Measurements from ENCODE around the gene BCAR1. TPM values are rescaled to one million over a fixed set of nuclear protein-coding genes. Genes with fewer than 3 reads are reported as not detected.

Gene BCAR1
- total and polyA plus RNA-seq, 2 of the 13 experiments (the other 11 are each of a cell fraction or from before 2014, with no cell fraction given): 48.1 to 51.7 TPM

DNA sequence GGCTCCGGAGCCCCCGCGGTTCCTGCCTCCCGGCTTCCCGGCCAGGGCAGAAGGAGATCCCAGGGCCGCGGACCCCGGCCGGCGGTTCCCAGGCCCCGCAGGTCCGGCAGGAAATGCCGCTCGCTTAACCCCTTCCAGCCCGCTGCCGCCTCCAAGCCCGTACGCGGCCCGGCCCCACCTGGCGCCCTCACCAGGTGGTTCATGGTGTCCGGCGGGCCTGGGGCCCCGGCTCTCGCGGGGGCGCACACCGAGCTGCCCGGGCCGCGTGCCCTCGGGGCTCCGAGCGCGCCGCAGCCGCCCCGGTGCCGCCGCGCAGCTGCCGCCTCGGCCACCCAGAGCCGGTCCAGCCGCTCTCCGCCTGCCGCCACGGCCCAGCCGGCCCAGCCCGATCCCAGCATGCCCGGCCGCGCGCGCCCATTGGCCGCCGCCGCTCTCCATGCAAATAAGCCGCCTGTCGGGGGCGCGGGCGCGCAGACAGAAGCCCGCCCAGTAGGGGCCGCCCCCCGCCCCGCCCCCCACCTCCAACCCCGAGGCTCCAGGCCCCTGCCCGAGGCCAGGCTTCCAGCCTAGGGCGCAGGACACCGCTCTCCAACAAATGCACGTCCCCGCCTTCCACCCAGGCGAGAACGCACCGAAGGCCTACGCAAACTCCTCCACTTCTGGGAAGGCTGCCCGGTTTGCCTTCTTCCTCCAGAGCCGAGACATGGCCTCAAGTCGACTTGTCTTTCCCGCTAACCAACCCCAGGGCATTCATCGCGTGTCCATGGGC, at the start of gene BCAR1 (continued):
- TF ChIP-seq ZBTB8A (CRISPR knock-in tag; IDR thresholded peaks at IDR 0.05; ENCODE audit: borderline replicate concordance, low read depth) (no peak), HES4 (CRISPR knock-in tag; IDR thresholded peaks at IDR 0.05; ENCODE audit: borderline replicate concordance) (peak; percentile 16; the same call in 1 of the 2 replicates), SKI (IDR thresholded peaks at IDR 0.05; ENCODE audit: partially characterized antibody) (peak; percentile 62), ZNF7 (CRISPR knock-in tag; IDR thresholded peaks at IDR 0.05) (no peak), NRL (CRISPR knock-in tag; IDR thresholded peaks at IDR 0.05; ENCODE audit: borderline replicate concordance) (no peak), HDAC2 (CRISPR knock-in tag; IDR thresholded peaks at IDR 0.05) (peak; percentile 61; the same call in 1 of the 2 replicates), RBFOX2 (IDR thresholded peaks at IDR 0.05; ENCODE audit: low read depth, low read length) (peak; percentile 85), THAP11 (CRISPR knock-in tag; IDR thresholded peaks at IDR 0.05) (0 out of 2 replicates have a peak, but pooled peaks have one; percentile 6), ETV6 (CRISPR knock-in tag; conservative IDR thresholded peaks at IDR 0.05) (no peak), GZF1 (CRISPR knock-in tag; IDR thresholded peaks at IDR 0.05) (no peak), RAD21 (CRISPR knock-in tag; IDR thresholded peaks at IDR 0.05) (peak; percentile 80), KMT2B (CRISPR knock-in tag; IDR thresholded peaks at IDR 0.05) (no peak), SAFB2 (CRISPR knock-in tag; IDR thresholded peaks at IDR 0.05; ENCODE audit: borderline replicate concordance, low read depth) (peak; percentile 4; the same call in 1 of the 2 replicates)
- TF ChIP-seq, protein P1, sequence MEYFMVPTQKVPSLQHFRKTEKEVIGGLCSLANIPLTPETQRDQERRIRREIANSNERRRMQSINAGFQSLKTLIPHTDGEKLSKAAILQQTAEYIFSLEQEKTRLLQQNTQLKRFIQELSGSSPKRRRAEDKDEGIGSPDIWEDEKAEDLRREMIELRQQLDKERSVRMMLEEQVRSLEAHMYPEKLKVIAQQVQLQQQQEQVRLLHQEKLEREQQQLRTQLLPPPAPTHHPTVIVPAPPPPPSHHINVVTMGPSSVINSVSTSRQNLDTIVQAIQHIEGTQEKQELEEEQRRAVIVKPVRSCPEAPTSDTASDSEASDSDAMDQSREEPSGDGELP (IDR thresholded peaks at IDR 0.05; ENCODE audit: borderline replicate concordance, low read depth): peak; percentile 5; the same call in 1 of the 2 replicates
- TF ChIP-seq, protein P2, sequence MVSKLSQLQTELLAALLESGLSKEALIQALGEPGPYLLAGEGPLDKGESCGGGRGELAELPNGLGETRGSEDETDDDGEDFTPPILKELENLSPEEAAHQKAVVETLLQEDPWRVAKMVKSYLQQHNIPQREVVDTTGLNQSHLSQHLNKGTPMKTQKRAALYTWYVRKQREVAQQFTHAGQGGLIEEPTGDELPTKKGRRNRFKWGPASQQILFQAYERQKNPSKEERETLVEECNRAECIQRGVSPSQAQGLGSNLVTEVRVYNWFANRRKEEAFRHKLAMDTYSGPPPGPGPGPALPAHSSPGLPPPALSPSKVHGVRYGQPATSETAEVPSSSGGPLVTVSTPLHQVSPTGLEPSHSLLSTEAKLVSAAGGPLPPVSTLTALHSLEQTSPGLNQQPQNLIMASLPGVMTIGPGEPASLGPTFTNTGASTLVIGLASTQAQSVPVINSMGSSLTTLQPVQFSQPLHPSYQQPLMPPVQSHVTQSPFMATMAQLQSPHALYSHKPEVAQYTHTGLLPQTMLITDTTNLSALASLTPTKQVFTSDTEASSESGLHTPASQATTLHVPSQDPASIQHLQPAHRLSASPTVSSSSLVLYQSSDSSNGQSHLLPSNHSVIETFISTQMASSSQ (IDR thresholded peaks at IDR 0.05; ENCODE audit: low read depth): no peak
- TF ChIP-seq, protein P2 (CRISPR knock-in tag; IDR thresholded peaks at IDR 0.05; ENCODE audit: borderline replicate concordance): 0 out of 2 replicates have a peak, but pooled peaks have one; percentile 50
- TF ChIP-seq, protein P3, sequence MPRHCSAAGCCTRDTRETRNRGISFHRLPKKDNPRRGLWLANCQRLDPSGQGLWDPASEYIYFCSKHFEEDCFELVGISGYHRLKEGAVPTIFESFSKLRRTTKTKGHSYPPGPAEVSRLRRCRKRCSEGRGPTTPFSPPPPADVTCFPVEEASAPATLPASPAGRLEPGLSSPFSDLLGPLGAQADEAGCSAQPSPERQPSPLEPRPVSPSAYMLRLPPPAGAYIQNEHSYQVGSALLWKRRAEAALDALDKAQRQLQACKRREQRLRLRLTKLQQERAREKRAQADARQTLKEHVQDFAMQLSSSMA (CRISPR knock-in tag; IDR thresholded peaks at IDR 0.05): 0 out of 2 replicates have a peak, but pooled peaks have one; percentile 34
- TF ChIP-seq, protein P4, sequence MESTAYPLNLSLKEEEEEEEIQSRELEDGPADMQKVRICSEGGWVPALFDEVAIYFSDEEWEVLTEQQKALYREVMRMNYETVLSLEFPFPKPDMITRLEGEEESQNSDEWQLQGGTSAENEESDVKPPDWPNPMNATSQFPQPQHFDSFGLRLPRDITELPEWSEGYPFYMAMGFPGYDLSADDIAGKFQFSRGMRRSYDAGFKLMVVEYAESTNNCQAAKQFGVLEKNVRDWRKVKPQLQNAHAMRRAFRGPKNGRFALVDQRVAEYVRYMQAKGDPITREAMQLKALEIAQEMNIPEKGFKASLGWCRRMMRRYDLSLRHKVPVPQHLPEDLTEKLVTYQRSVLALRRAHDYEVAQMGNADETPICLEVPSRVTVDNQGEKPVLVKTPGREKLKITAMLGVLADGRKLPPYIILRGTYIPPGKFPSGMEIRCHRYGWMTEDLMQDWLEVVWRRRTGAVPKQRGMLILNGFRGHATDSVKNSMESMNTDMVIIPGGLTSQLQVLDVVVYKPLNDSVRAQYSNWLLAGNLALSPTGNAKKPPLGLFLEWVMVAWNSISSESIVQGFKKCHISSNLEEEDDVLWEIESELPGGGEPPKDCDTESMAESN (CRISPR knock-in tag; conservative IDR thresholded peaks at IDR 0.05): peak; percentile 23; the same call in 1 of the 2 replicates
- TF ChIP-seq, protein P5, sequence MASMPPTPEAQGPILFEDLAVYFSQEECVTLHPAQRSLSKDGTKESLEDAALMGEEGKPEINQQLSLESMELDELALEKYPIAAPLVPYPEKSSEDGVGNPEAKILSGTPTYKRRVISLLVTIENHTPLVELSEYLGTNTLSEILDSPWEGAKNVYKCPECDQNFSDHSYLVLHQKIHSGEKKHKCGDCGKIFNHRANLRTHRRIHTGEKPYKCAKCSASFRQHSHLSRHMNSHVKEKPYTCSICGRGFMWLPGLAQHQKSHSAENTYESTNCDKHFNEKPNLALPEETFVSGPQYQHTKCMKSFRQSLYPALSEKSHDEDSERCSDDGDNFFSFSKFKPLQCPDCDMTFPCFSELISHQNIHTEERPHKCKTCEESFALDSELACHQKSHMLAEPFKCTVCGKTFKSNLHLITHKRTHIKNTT (CRISPR knock-in tag; IDR thresholded peaks at IDR 0.05): no peak

Data from HepG2 (cell line).